Activated T-cell treated with anti-CD3 and anti-CD28 coated beads, Interleukin-2, amount 50 U/mL, for 72 hours (primary cell): ENCODE results near the gene ZNF225. TPM values are rescaled to one million over a fixed set of nuclear protein-coding genes. Genes with fewer than 3 reads are reported as not detected.
"Not testable (repeated sequence)": the region's sequence is repeated elsewhere in the genome, so short reads cannot be mapped to it uniquely, and the experiment has no call there.

ENCODE experiments used
- ATAC-seq, 2 donors: fragments of 150-1000 bp; cut with Tn5 transposase; replicated peaks in 1 of 2; 2 replicates each; pipeline ENCODE4 v1.10.0; 2021; ENCODE audit warnings: moderate library complexity in 2 of 2, mild to moderate bottlenecking in 1 of 2
- DNase-seq, 2 donors: peaks; one replicate each; pipeline ENCODE4 v3.0.0; 2021 to 2022; ENCODE audit warnings: mixed read lengths in 1 of 2
- H3K27ac Mint-ChIP-seq: one replicate; pipeline ENCODE4 v1.8.0; 2022; ENCODE audit warnings: mild to moderate bottlenecking, moderate library complexity, mixed read lengths
- H3K27me3 Mint-ChIP-seq: one replicate; pipeline ENCODE4 v1.8.0; 2022; ENCODE audit warnings: low read depth, mixed read lengths
- H3K36me3 Mint-ChIP-seq, 2 donors: one replicate each; pipeline ENCODE4 v1.8.0; 2022; ENCODE audit warnings: mixed read lengths in 2 of 2, mild to moderate bottlenecking in 1 of 2; ENCODE audit not compliant: insufficient read depth in 2 of 2
- H3K4me1 Mint-ChIP-seq: one replicate; pipeline ENCODE4 v1.8.0; 2022; ENCODE audit warnings: low read depth, mixed read lengths
- H3K4me3 Mint-ChIP-seq, 2 donors: one replicate each; pipeline ENCODE4 v1.8.0; 2022; ENCODE audit warnings: mild to moderate bottlenecking in 2 of 2, mixed read lengths in 2 of 2, moderate library complexity in 2 of 2
- H3K9me3 Mint-ChIP-seq, 2 donors: one replicate each; pipeline ENCODE4 v1.8.0; 2022; ENCODE audit warnings: mixed read lengths in 2 of 2
- total RNA-seq, 2 donors: library from RNA; stranded (reverse); gene quantifications; one replicate each; pipeline ENCODE4 v1.2.3, GENCODE V29; 2022

ZNF225 gene
- total RNA-seq, 2 donors from 2014 or later: 1.9 to 3.0 TPM

GRCh38 chr19:44170660-44171059 is 57.5 kb downstream of the ZNF225 start:
- not testable (repeated sequence) for H3K27me3 Mint-ChIP-seq, H3K27ac Mint-ChIP-seq

DNA sequence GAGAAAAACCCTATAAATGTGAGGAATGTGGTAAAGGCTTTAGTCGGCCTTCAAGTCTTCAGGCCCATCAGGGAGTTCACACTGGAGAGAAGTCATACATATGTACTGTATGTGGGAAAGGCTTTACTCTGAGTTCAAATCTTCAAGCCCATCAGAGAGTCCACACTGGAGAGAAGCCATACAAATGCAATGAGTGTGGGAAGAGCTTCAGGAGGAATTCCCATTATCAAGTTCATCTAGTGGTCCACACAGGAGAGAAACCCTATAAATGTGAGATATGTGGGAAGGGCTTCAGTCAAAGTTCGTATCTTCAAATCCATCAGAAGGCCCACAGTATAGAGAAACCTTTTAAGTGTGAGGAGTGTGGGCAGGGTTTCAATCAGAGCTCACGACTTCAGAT is 63.4 kb downstream of the ZNF225 start:
- Mint-ChIP-seq H3K4me3 (no peak overlapping the region), H3K4me1 (no peaks in the 10 kb centered on the region), H3K27me3 (no peaks in the 10 kb centered on the region), H3K36me3 (peaks cover 49 to 74% of the 10 kb centered on the region in 2 donors), H3K27ac (no peak overlapping the region), H3K9me3 (peaks cover 37 to 41% of the 10 kb centered on the region in 2 donors)
- no peak for ATAC-seq
- no peak for DNase-seq

More at GRCh38 chr19:44170660-44171059, 57.5 kb downstream of the ZNF225 start:
- not testable (repeated sequence) for H3K4me3 Mint-ChIP-seq, ATAC-seq, DNase-seq
- Mint-ChIP-seq H3K36me3 (peaks cover 52 to 93% of the 10 kb centered on the region in 2 donors), H3K4me1 (peaks cover 21% of the 10 kb centered on the region), H3K9me3 (peaks cover 20 to 31% of the 10 kb centered on the region in 2 donors)

DNA sequence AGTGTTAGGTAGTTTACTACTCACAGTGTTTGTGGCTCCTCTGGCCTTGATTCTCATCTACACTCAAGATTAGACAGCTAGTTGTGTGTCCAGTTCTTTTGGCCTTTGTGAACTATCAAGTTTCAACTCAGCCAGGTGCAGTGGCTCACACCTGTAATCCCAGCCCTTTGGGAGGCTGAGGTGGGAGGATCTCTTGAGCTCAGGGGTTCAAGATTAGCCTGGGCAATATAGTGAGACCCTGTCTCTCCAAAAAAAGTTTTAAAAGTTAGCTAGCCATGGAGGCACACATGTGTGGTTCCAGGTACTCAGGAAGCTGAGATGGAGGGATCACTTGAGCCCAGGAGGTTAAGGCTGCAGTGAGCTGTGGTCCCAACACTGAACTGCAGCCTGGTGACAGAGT is 67.8 kb downstream of the ZNF225 start:
- ATAC-seq (no peak), DNase-seq (no peak)
- H3K4me3 Mint-ChIP-seq: no peak overlapping the region
- no peak overlapping the region for H3K27ac Mint-ChIP-seq
- H3K36me3 Mint-ChIP-seq: peaks cover 23 to 37% of the 10 kb centered on the region in 2 donors
- H3K27me3 Mint-ChIP-seq: no peaks in the 10 kb centered on the region
- peaks cover 28 to 31% of the 10 kb centered on the region in 2 donors for H3K9me3 Mint-ChIP-seq
- H3K4me1 Mint-ChIP-seq: no peaks in the 10 kb centered on the region

GRCh38 chr19:44182145-44182544 is 68.9 kb downstream of the ZNF225 start:
- ATAC-seq (no peak), DNase-seq (no peak)
- no peak overlapping the region for H3K4me3 Mint-ChIP-seq
- H3K4me1 Mint-ChIP-seq: no peaks in the 10 kb centered on the region
- peaks cover 12 to 25% of the 10 kb centered on the region in 2 donors for H3K36me3 Mint-ChIP-seq
- H3K9me3 Mint-ChIP-seq: peaks cover 19 to 21% of the 10 kb centered on the region in 2 donors
- no peaks in the 10 kb centered on the region for H3K27me3 Mint-ChIP-seq
- no peak overlapping the region for H3K27ac Mint-ChIP-seq

Other genes with a start within 250 kb of the ZNF225 start
- gene ZNF404, start 229.4 kb upstream of the ZNF225 start, total RNA-seq: 1 to 10 TPM; 1.6 to 3.3 TPM
- gene ZNF45, start 178.1 kb upstream of the ZNF225 start, total RNA-seq: 10 to 100 TPM; 11.4 to 13.9 TPM
- 1 to 10 TPM; 3.4 to 3.5 TPM for gene ZNF221, start 162.2 kb upstream of the ZNF225 start, total RNA-seq
- gene ZNF155, start 129.2 kb upstream of the ZNF225 start, total RNA-seq: 1 to 10 TPM; 6.0 to 7.5 TPM
- gene ZNF230, start 110.4 kb upstream of the ZNF225 start, total RNA-seq: 1 to 10 TPM; 5.5 to 5.8 TPM
- gene ZNF222, start 88.0 kb upstream of the ZNF225 start, total RNA-seq: 1 to 10 TPM; 2.7 to 3.0 TPM
- 1 to 10 TPM in 1 of 2 donors, under 1 TPM in 1; 0.81 to 2.5 TPM for gene ZNF223, start 61.4 kb upstream of the ZNF225 start, total RNA-seq
- 1 to 10 TPM; 3.3 TPM for gene ZNF284, start 41.2 kb upstream of the ZNF225 start, total RNA-seq
- gene ZNF224, start 19.0 kb upstream of the ZNF225 start, total RNA-seq: 10 to 100 TPM; 23.6 to 26.3 TPM
- gene ZNF234, start 28.2 kb downstream of the ZNF225 start, total RNA-seq: 1 to 10 TPM; 6.2 to 8.5 TPM
- gene ZNF226, start 51.7 kb downstream of the ZNF225 start, total RNA-seq: 10 to 100 TPM; 15.3 to 16.3 TPM
- 10 to 100 TPM; 31.5 to 36.6 TPM for gene ZNF227, start 99.1 kb downstream of the ZNF225 start, total RNA-seq
- under 1 TPM; 0.28 to 0.38 TPM for gene ZNF233, start 146.5 kb downstream of the ZNF225 start, total RNA-seq
- 1 to 10 TPM; 4.7 to 6.2 TPM for gene ZNF235, start 191.6 kb downstream of the ZNF225 start, total RNA-seq
- gene ZNF112, start 243.3 kb downstream of the ZNF225 start, total RNA-seq: under 1 TPM in 1 of 2 donors, not detected in 1; 0.07 TPM